SHP77 (cell line): ENCODE results near the gene CIBAR2.
A peak's percentile ranks its signal among the peaks of the same experiment; 100 is the strongest.

ENCODE experiments used
- DNase-seq, 2 experiments: peaks; one replicate each; lab custom pipeline; 2025; lab: John Stamatoyannopoulos, UW

The CIBAR2 gene

GRCh38 chr16:85103114-85104079 is 8.9 kb downstream of the CIBAR2 start:
- DNase-seq, result no peak

GRCh38 chr16:85101956-85102630 is 10.2 kb downstream of the CIBAR2 start:
- no peak for DNase-seq

DNA sequence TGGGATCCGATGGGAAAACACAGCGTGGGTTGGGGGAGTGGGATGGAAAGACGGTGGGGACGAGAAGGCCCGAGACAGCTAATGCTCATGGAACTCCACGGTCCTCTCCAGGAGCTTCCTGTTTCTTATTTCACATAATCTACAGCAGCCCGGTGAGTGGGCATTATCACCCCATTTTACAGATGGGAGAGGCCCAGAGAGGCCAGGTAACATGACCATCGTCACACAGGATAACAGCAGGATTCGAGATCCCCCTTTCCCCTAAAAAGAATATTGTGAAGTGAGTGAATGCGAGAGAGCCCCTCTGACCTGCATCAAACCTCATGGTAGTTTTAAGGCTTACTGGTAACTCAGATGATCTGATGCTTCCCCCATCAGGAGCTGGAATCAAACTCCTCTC is 12.0 kb downstream of the CIBAR2 start:
- DNase-seq, result no peak

GRCh38 chr16:85098565-85098964 is 13.7 kb downstream of the CIBAR2 start:
- DNase-seq, result no peak

DNA sequence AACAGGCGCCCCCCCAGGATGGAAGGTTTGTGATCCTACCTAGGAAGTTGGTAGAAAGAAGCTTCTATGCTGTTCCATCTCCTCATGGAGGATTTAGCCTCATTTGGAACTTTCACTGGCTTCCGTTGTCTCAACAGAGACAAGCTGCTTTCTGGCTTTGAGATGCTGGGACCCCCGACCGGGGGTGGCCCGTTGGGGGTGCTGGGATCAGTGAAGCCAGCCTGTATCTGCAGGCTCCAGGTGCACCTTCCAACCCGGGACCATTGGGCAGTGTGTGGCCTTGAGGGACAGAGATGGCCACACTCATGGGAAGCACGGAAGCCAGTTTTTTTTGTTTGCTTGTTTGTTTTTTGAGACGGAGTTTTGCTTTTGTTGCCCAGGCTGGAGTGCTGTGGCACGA is 15.4 kb downstream of the CIBAR2 start:
- no peak for DNase-seq

DNA sequence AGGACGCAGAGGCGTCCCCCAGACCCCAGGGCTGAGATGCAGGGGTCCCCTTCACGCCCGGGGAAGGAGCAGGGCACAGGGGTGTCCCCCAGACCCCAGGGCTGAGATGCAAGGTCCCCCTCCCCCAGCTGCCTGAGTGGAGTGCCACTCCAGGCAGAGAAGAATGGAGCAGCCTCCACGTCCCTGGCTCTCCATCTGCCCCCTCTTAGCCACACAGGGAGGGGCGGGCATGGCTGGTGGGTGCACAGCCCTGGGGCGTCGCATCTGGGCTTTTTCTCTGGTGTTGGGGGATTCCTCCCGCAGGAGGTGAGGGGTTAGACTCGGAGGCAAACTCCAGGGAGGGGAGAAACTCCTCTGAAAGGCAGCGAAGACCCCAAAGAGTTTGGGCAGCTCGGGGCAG is 17.5 kb downstream of the CIBAR2 start:
- DNase-seq, result no peak

DNA sequence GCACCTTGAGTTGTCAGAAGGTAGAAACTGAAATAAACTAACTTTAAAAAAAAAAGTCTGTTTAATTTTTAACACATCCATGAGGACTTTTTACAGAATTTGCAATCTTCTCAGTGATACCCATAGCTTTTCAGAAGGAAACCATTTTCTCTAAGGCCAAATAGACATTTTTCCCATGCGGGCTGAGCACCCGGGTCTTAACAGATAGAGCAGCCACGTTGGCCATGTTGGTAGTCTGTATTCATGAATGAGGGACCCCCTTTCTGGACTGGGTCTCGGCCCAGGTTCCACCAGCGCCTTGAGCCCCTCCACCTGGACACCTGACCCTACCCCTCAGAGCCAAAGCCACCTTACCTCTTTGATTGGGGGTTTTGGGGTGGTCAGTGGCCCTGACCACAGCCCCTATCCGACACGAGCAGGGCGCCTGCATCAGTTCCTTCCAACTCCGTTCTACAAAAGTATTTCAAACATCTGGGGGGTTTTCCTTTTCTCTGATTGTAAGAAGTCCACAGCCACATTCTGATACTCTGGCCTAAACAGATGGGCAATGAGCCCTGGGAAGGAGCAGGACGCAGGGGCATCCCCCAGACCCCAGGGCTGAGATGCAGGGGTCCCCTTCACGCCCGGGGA is 18.0 kb downstream of the CIBAR2 start:
- no peak for DNase-seq

GRCh38 chr16:85093705-85094104 is 18.6 kb downstream of the CIBAR2 start:
- DNase-seq, result no peak

DNA sequence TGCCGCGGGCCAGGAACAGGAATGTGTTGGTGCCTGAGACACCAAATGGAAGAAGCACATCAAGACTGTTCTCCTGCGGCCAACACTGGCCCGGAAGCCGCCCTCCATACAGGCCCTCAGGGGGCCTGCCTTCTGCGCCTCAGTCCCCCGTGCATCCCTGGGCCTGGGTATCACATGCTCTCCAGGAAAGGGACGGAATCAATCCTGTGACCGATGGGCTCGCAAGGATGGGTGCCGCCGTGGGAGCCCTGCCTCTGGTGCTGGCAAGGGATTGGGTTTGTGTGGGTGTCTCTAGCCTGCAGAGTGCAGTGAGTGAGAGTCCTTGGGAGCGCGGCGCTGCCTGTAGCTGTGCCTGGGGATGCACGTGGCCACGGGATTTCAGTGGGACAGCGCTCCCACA is 19.4 kb downstream of the CIBAR2 start:
- DNase-seq, result no peak

DNA sequence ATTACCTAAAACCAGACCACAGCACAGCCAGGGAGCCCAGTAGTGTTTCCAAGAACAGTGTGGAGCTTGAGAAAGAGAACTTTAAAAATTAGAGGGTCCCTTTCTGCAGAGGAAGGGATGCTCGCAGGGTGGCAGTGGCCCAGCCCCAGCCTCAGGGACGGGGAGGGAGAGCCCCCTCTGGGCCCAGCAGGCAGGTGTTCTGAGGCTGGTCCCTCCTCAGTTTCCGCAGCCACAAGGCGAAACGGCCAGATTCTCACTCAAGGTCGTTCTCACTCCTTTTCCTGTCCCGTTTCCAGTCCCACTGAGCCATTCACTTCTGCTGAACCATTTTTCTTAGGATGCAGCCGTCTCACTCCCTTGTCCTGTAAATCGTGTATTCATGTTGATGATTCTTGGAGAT is 20.0 kb downstream of the CIBAR2 start:
- no peak for DNase-seq

- no peak for DNase-seq
Measured at GRCh38 chr16:85091522-85091910, 20.8 kb downstream of the CIBAR2 start.

- no peak for DNase-seq
Measured at GRCh38 chr16:85090873-85091521, 21.3 kb downstream of the CIBAR2 start.

GRCh38 chr16:85090181-85090580 is 22.1 kb downstream of the CIBAR2 start:
- no peak for DNase-seq

DNA sequence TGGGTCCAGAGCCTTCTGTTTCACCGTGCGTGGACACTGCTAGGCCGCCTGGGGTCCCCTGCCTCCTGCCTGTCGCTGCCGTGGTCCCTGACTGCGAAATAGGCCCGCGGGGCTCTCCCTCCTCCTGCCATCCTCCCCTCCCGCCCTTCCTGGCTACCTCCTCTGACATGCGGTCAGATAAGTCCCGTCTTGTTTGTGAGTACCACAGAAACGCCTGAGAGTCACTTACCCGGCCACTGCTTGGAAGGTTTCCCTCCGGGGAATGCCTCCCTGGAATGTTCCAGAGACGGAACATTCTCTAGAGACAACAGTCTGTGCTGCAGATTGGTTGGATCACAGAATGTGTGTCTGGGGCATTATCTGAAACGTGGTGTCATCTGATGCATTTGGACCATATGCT is 22.7 kb downstream of the CIBAR2 start:
- DNase-seq, result no peak

DNA sequence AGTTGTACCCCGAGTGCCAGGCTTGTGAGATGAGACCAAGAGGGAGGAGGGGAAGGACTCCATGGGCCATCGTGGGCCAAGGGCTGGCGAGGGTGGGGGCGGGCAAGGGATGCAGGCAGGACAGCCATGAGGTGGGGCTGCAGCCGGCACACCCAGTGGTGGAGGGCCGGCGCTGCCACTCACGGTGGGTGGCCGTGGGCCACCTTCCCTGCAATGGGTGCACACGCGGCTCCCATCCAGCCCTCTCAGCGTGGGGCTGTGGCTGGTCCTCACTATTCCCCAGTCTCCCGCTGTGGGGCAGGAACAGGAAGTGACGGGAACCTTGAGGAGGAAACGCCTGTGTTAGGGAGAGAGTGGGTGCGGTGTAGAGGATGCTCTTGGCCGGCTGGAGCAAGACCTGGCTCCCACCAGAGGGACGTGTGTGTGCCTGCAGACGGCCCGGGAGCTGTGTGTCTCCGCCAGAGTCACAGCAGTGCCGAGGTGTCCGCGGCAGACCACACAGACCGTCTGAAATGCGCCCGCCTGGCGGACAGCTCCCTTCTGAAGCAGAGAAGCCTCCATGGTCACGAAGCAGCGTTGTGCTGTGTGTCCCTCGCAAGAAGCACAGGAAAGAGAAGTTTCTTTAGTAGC is 23.6 kb downstream of the CIBAR2 start:
- DNase-seq, result no peak

- DNase-seq, result no peak
Measured at GRCh38 chr16:85087899-85088569, 24.2 kb downstream of the CIBAR2 start.

DNA sequence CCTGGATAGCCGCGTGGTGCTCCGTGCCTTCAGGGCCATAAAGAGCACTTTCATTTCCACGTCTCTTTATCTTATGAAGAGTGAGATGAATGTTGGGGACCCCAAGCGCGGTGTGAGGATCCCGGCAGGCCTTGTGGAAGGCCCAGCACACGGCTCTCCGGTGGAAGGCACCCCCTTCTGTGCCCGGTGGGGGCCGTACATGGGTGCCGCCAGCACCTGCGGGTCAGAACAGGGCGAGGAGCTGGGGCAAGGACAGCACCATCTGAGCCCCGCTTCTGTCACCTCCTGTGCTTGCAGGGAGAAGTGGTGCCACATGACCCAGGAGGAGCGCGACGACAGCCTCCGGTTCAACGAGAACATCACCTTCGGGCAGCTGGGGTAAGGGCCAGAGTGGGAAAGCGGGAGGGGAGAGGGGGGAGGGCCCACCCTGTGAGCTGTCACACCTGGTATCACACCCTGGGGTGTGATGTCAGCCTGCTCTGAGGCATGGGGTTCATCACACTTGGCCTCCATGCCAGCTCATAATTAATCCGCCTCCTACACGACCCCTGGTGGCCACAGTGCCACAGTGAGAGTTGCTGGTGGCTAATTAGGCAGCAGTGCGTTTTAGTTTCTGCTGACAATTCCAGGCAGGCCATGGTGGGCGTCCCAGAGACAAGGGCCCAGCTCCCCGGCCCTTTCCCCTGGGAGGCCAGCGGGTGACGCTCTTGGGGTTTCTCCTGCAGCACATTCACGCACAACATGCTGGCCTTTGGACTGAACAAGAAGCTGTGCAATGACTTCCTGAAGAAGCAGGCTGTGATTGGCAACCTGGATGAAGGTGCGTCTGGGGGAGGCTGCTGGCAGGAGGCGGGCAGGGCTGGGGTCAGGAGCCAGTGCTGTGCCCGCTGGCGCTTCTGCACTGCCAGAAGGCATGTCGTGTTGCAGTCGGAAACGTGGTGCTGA is 25.7 kb downstream of the CIBAR2 start:
- peak; percentile 48 to 71 for DNase-seq

- no peak for DNase-seq
Measured at GRCh38 chr16:85085721-85086120, 26.6 kb downstream of the CIBAR2 start.

- DNase-seq, result no peak
Measured at GRCh38 chr16:85084841-85085510, 27.3 kb downstream of the CIBAR2 start.
